ENCODE results near the gene ADARB1.

GRCh38 chr21:45261093-45261492, 186.7 kb downstream of the ADARB1 start:
- TF ChIP-seq REST (IDR thresholded peaks at IDR 0.05; ENCODE audit: low read depth, low read length) (no peak), CTCF (IDR thresholded peaks at IDR 0.05) (no peak), USF2 (IDR thresholded peaks at IDR 0.05; ENCODE audit: borderline replicate concordance, low read depth, low read length) (no peak), TEAD4 (IDR thresholded peaks at IDR 0.05; ENCODE audit: borderline replicate concordance, insufficient read depth) (no peak), RXRA (IDR thresholded peaks at IDR 0.05; ENCODE audit: borderline replicate concordance, low read depth) (no peak), USF1 (IDR thresholded peaks at IDR 0.05; ENCODE audit: borderline replicate concordance, low read depth) (no peak), RFX5 (IDR thresholded peaks at IDR 0.05; ENCODE audit: low read length) (no peak), EZH2phosphoT487 (IDR thresholded peaks at IDR 0.05; ENCODE audit: borderline replicate concordance, low read depth) (no peak), TAF1 (IDR thresholded peaks at IDR 0.05; ENCODE audit: borderline replicate concordance, low read depth, low read length) (no peak), POLR2AphosphoS5 (IDR thresholded peaks at IDR 0.05; ENCODE audit: low read depth, low read length) (no peak), PBX3 (IDR thresholded peaks at IDR 0.05) (no peak), CHD2 (IDR thresholded peaks at IDR 0.05; ENCODE audit: low read length, partially characterized antibody) (no peak)
